Upper lobe of left lung (tissue), 6 donors: Measurements from ENCODE around the gene UBALD1. TPM values are rescaled to one million over a fixed set of nuclear protein-coding genes. Genes with fewer than 3 reads are reported as not detected.

Experiments
- ATAC-seq, 2 donors: fragments of 200-7000 bp; cut with Tn5 transposase; one replicate each; pipeline ENCODE4 v1.9.1; 2022; ENCODE audit warnings: mild to moderate bottlenecking in 2 of 2, moderate library complexity in 2 of 2; ENCODE audit not compliant: low FRiP score in 2 of 2
- DNase-seq, 2 donors: peaks; one replicate each; pipeline ENCODE4 v3.0.0-alpha.2; 2019 to 2020
- H3K27ac ChIP-seq, 4 donors: fragments of 200-600 bp; sonication (generic); one replicate each; pipeline ENCODE4 v1.5.1; 2016 to 2019
- H3K27me3 ChIP-seq, 4 donors: fragments of 200-600 bp; sonication (generic); one replicate each; pipeline ENCODE4 v1.5.1; 2017 to 2019
- H3K36me3 ChIP-seq, 4 donors: fragments of 200-600 bp; sonication (generic); one replicate each; pipeline ENCODE4 v1.5.1; 2016 to 2019
- H3K4me1 ChIP-seq, 4 donors: fragments of 200-600 bp; sonication (generic); one replicate each; pipeline ENCODE4 v1.5.1; 2018 to 2019
- H3K4me3 ChIP-seq, 4 donors: fragments of 200-600 bp; sonication (generic); one replicate each; pipeline ENCODE4 v1.5.1; 2017 to 2019; ENCODE audit warnings: mild to moderate bottlenecking in 2 of 4, moderate library complexity in 1 of 4
- H3K9me3 ChIP-seq, 4 donors: fragments of 200-600 bp; sonication (generic); one replicate each; pipeline ENCODE4 v1.5.1; 2018 to 2019
- EP300 ChIP-seq, 4 donors: sonication (generic); formaldehyde crosslinking; IDR thresholded peaks; one replicate each; pipeline ENCODE4 v1.5.1; 2017; ENCODE audit warnings: antibody characterized with exemption in 4 of 4, control low read depth in 2 of 4
- POLR2A ChIP-seq, 4 donors: fragments of 450-650 bp; IDR thresholded peaks; one replicate each; pipeline ENCODE4 v1.5.1; 2016 to 2017; ENCODE audit warnings: antibody characterized with exemption in 4 of 4, mild to moderate bottlenecking in 2 of 4
- POLR2AphosphoS5 ChIP-seq, 2 donors: sonication (generic); formaldehyde crosslinking; IDR thresholded peaks; one replicate each; pipeline ENCODE4 v1.5.1; 2017; ENCODE audit warnings: antibody characterized with exemption in 2 of 2
- WGBS, 2 donors: methylation state at CpG; one replicate each; pipeline ENCODE4 v1.1.5; 2017 to 2018; 5-methylcytosine and 5-hydroxymethylcytosine counted together
- total RNA-seq, 6 donors: library from RNA; depleted of rRNA in 4 of 6; stranded (reverse); fragments of >200 nt in 4 of 6; gene quantifications; one replicate each; pipeline versions ENCODE4 v1.1.0 to v1.2.1, GENCODE V29; 2016 to 2021
- TF ChIP-seq, protein P1 (sequence below), 6 experiments: fragments of 450-650 bp in 4 of 6; fragments of 200-600 bp in 2 of 6; sonication (generic) in 2 of 6; IDR thresholded peaks; one replicate each; pipeline ENCODE4 v1.5.1; 2016 to 2019; ENCODE audit warnings: antibody characterized with exemption in 6 of 6
- donor health status: DM: no; HTN: no; CAD: no; lungs with moderate emphysema.
- donor health status: DM: no; HTN: yes; CAD: no; lungs with severe emphysema.

UBALD1 gene
- 10 to 100 TPM; 14.9 to 43.9 (median 25.8) TPM for total RNA-seq

- TF ChIP-seq, protein P1, sequence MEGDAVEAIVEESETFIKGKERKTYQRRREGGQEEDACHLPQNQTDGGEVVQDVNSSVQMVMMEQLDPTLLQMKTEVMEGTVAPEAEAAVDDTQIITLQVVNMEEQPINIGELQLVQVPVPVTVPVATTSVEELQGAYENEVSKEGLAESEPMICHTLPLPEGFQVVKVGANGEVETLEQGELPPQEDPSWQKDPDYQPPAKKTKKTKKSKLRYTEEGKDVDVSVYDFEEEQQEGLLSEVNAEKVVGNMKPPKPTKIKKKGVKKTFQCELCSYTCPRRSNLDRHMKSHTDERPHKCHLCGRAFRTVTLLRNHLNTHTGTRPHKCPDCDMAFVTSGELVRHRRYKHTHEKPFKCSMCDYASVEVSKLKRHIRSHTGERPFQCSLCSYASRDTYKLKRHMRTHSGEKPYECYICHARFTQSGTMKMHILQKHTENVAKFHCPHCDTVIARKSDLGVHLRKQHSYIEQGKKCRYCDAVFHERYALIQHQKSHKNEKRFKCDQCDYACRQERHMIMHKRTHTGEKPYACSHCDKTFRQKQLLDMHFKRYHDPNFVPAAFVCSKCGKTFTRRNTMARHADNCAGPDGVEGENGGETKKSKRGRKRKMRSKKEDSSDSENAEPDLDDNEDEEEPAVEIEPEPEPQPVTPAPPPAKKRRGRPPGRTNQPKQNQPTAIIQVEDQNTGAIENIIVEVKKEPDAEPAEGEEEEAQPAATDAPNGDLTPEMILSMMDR (IDR thresholded peaks at IDR 0.05): peak in 1 of 6 experiments; percentile 23
- TF ChIP-seq POLR2A (IDR thresholded peaks at IDR 0.05): peak in 3 of 4 donors; percentile 88 to 98 (median 97)
- peak in 1 of 4 donors; percentile 65 for TF ChIP-seq EP300 (IDR thresholded peaks at IDR 0.05)
- peak; percentile 90 to 98 for TF ChIP-seq POLR2AphosphoS5 (IDR thresholded peaks at IDR 0.05)
- Histone ChIP-seq H3K4me3 (peak within 1 kb of the TSS; percentile 90 to 100 (median 96)), H3K9me3 (no peaks in the 10 kb centered on the region), H3K27me3 (no peaks in the 10 kb centered on the region), H3K36me3 (peaks cover 0 to 7% (median 0%) of the 10 kb centered on the region in 4 donors), H3K4me1 (peaks cover 49 to 73% (median 61%) of the 10 kb centered on the region in 4 donors), H3K27ac (peak within 1 kb of the TSS; percentile 90 to 96 (median 92))
- peak; percentile 94 to 97 for DNase-seq
- peak; percentile 82 to 83 for ATAC-seq
- 14 to 18% methylated on average over 16 to 59 of the region's 100 CpGs for WGBS, 2 donors
Measured at GRCh38 chr16:4614571-4615383, at the start of gene UBALD1. TSS of gene UBALD1 (minus strand) at chr16:4614888. CDS start at chr16:4614797, 91 bp downstream.

DNA sequence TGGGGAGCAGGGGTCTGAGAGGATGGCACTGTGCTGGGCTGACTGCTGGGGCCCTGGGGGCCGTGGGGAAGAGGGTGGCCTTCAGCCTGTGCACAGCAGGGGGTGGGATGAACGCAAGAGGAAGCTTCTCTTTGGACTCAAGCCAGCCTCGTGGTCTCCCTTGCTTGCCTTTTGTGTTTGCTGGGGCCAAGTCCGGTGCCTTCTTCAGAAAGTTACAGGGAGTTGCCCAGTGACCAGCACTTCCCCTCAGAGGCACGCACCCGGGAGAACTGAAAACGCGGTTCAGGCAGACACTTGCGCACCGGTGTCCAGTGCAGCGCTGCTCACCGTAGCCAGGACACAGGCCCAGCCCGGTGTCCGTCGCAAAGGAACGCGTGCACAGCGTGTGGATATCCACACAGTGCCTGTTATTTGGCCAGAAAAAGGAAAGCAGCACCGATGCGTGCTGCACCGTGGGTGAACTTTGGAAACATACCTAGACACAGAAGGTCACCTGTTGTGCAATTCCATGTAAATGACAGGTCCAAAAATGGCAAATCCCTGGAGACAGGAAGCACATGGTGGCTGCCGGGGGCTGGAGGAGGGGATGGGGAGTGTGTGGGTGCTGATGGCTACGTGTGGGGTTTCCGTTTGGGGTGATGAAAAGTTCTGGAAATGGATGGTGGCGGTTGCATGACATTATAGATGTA lies 49.2 kb upstream of the UBALD1 start:
- WGBS, 2 donors: 58 to 64% methylated on average over 23 to 25 of the region's 25 CpGs
- DNase-seq: peak; percentile 68 to 80
- Histone ChIP-seq H3K36me3 (peaks cover 7 to 69% (median 40%) of the 10 kb centered on the region in 4 donors), H3K9me3 (no peaks in the 10 kb centered on the region), H3K4me3 (no peak overlapping the region), H3K27ac (peak overlapping the region; percentile 11 to 80 (median 43)), H3K27me3 (no peaks in the 10 kb centered on the region), H3K4me1 (peaks cover 29 to 72% (median 60%) of the 10 kb centered on the region in 4 donors)
- no peak for TF ChIP-seq POLR2A (IDR thresholded peaks at IDR 0.05)
- TF ChIP-seq, protein P1 (IDR thresholded peaks at IDR 0.05): peak in 3 of 6 experiments; percentile 7 to 12 (median 8)
- ATAC-seq: peak; percentile 12 to 59

- no peaks in the 10 kb centered on the region for H3K9me3 ChIP-seq
- ATAC-seq: no peak
- H3K4me3 ChIP-seq: no peak overlapping the region
- H3K36me3 ChIP-seq: peaks cover 5 to 69% (median 39%) of the 10 kb centered on the region in 4 donors
- TF ChIP-seq, protein P1 (IDR thresholded peaks at IDR 0.05): no peak
- TF ChIP-seq POLR2AphosphoS5 (IDR thresholded peaks at IDR 0.05) (no peak), EP300 (IDR thresholded peaks at IDR 0.05) (no peak), POLR2A (IDR thresholded peaks at IDR 0.05) (no peak)
- no peak for DNase-seq
- H3K27me3 ChIP-seq: no peaks in the 10 kb centered on the region
- peaks cover 29 to 72% (median 60%) of the 10 kb centered on the region in 4 donors for H3K4me1 ChIP-seq
- 69 to 72% methylated on average over 5 of the region's 5 CpGs for WGBS, 2 donors
- peak overlapping the region; percentile 11 to 80 (median 43) for H3K27ac ChIP-seq
Measured at GRCh38 chr16:4663465-4663776, 48.7 kb upstream of the UBALD1 start.

DNA sequence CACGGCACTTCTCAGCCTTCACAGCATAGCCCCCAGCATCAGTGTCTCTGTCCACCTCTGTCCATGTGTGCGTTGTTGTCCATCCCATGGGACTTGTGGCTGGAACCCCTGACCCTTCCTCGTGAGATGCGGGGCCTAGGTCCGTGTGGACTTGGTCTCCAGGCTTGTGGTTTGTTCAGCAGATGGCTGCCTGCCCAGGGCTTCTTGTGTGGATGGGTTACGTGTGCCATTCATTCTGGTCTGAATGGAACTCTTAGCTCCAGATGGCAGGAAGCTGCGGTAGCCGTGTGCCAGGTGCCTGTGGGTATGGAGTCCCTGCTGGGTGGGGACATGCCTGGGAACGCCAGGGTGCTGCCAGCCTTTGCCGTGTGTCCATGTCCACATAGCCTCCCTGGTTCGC lies 47.0 kb upstream of the UBALD1 start:
- Histone ChIP-seq H3K27me3 (no peaks in the 10 kb centered on the region), H3K9me3 (no peaks in the 10 kb centered on the region), H3K4me1 (peaks cover 29 to 63% (median 56%) of the 10 kb centered on the region in 4 donors), H3K4me3 (no peak overlapping the region), H3K36me3 (peaks cover under 1 to 67% (median 41%) of the 10 kb centered on the region in 4 donors), H3K27ac (peak overlapping the region in 3 of 4 donors; percentile 40 to 48 (median 48))
- DNase-seq: peak in 1 of 2 donors; percentile 80
- 47 to 59% methylated on average over 3 to 11 of the region's 11 CpGs for WGBS, 2 donors
- ATAC-seq: peak in 1 of 2 donors; percentile 28
- TF ChIP-seq, protein P1 (IDR thresholded peaks at IDR 0.05): no peak
- peak in 1 of 4 donors; percentile 19 for TF ChIP-seq POLR2A (IDR thresholded peaks at IDR 0.05)
